ENCODE measurements around the gene RNF212. TPM values are rescaled to one million over a fixed set of nuclear protein-coding genes. Genes with fewer than 3 reads are reported as not detected.
"Not testable (repeated sequence)": the region's sequence is repeated elsewhere in the genome, so short reads cannot be mapped to it uniquely, and the experiment has no call there.

RNF212 gene
- total RNA-seq, 2 donors from 2014 or later, result 3.5 to 4.5 TPM

GRCh38 chr4:1050486-1051213, 62.7 kb downstream of the RNF212 start:
- Mint-ChIP-seq H3K9me3 (no peaks in the 10 kb centered on the region), H3K27ac (no peak overlapping the region), H3K36me3 (peaks cover 0 to 6% of the 10 kb centered on the region in 2 donors)
- no peak for ATAC-seq
- no peak for DNase-seq (ENCODE audit: low spot score in 2 of 2)

- DNase-seq (ENCODE audit: low spot score in 2 of 2) (no peak), ATAC-seq (no peak)
- Mint-ChIP-seq H3K36me3 (peaks cover 0 to 6% of the 10 kb centered on the region in 2 donors), H3K9me3 (no peaks in the 10 kb centered on the region), H3K27ac (no peak overlapping the region)
Observed at GRCh38 chr4:1049591-1049905, 63.8 kb downstream of the RNF212 start.

- Mint-ChIP-seq H3K9me3 (no peaks in the 10 kb centered on the region), H3K27ac (no peak overlapping the region), H3K36me3 (peaks cover 0 to 6% of the 10 kb centered on the region in 2 donors)
- ATAC-seq, result peak; percentile 53 to 91
- no peak for DNase-seq (ENCODE audit: low spot score in 2 of 2)
Observed at GRCh38 chr4:1048773-1049590, 64.4 kb downstream of the RNF212 start.

GRCh38 chr4:1047976-1048772, 65.2 kb downstream of the RNF212 start:
- no peaks in the 10 kb centered on the region for H3K9me3 Mint-ChIP-seq
- peaks cover 0 to 6% of the 10 kb centered on the region in 2 donors for H3K36me3 Mint-ChIP-seq
- DNase-seq (ENCODE audit: low spot score in 2 of 2) (peak in 1 of 2 donors; percentile 52), ATAC-seq (no peak)
- H3K27ac Mint-ChIP-seq, result no peak overlapping the region

- Mint-ChIP-seq H3K27ac (no peak overlapping the region), H3K36me3 (peaks cover 0 to 6% of the 10 kb centered on the region in 2 donors), H3K9me3 (no peaks in the 10 kb centered on the region)
- no peak for ATAC-seq
- DNase-seq (ENCODE audit: low spot score in 2 of 2), result peak in 1 of 2 donors; percentile 54
Observed at GRCh38 chr4:1047106-1047975, 66.0 kb downstream of the RNF212 start.

GRCh38 chr4:1046581-1047011, 66.8 kb downstream of the RNF212 start:
- not testable (repeated sequence) for H3K36me3 Mint-ChIP-seq; H3K27ac Mint-ChIP-seq; H3K9me3 Mint-ChIP-seq; ATAC-seq; DNase-seq (ENCODE audit: low spot score in 2 of 2)

GRCh38 chr4:1045595-1046201, 67.7 kb downstream of the RNF212 start:
- H3K9me3 Mint-ChIP-seq, result no peaks in the 10 kb centered on the region
- no peak overlapping the region for H3K27ac Mint-ChIP-seq
- DNase-seq (ENCODE audit: low spot score in 2 of 2), result no peak
- H3K36me3 Mint-ChIP-seq, result peaks cover 0 to 6% of the 10 kb centered on the region in 2 donors
- ATAC-seq, result no peak

- H3K27ac Mint-ChIP-seq, result no peak overlapping the region
- no peak for ATAC-seq
- no peaks in the 10 kb centered on the region for H3K9me3 Mint-ChIP-seq
- H3K36me3 Mint-ChIP-seq, result peaks cover 0 to 6% of the 10 kb centered on the region in 2 donors
- DNase-seq (ENCODE audit: low spot score in 2 of 2), result no peak
Observed at GRCh38 chr4:1045193-1045594, 68.2 kb downstream of the RNF212 start.

- Mint-ChIP-seq H3K9me3 (no peaks in the 10 kb centered on the region), H3K36me3 (peaks cover 0 to 6% of the 10 kb centered on the region in 2 donors), H3K27ac (no peak overlapping the region)
- no peak for ATAC-seq
- DNase-seq (ENCODE audit: low spot score in 2 of 2), result no peak
Observed at GRCh38 chr4:1044469-1045192, 68.7 kb downstream of the RNF212 start.

- peak; percentile 70 to 86 for ATAC-seq
- H3K36me3 Mint-ChIP-seq, result peaks cover 0 to 6% of the 10 kb centered on the region in 2 donors
- DNase-seq (ENCODE audit: low spot score in 2 of 2), result no peak
- no peaks in the 10 kb centered on the region for H3K9me3 Mint-ChIP-seq
- no peak overlapping the region for H3K27ac Mint-ChIP-seq
Observed at GRCh38 chr4:1043651-1044468, 69.5 kb downstream of the RNF212 start.

GRCh38 chr4:1043162-1043561, 70.2 kb downstream of the RNF212 start:
- no peak for ATAC-seq
- peaks cover 0 to 6% of the 10 kb centered on the region in 2 donors for H3K36me3 Mint-ChIP-seq
- no peak for DNase-seq (ENCODE audit: low spot score in 2 of 2)

GRCh38 chr4:1042352-1043055, 70.9 kb downstream of the RNF212 start:
- Mint-ChIP-seq H3K27ac (no peak overlapping the region), H3K36me3 (peaks cover 0 to 6% of the 10 kb centered on the region in 2 donors), H3K9me3 (no peaks in the 10 kb centered on the region)
- DNase-seq (ENCODE audit: low spot score in 2 of 2) (no peak), ATAC-seq (no peak)

More at GRCh38 chr4:1043162-1043561, 70.2 kb downstream of the RNF212 start:
- no peaks in the 10 kb centered on the region for H3K9me3 Mint-ChIP-seq
- no peak overlapping the region for H3K27ac Mint-ChIP-seq

- Mint-ChIP-seq H3K36me3 (peaks cover 0 to 4% of the 10 kb centered on the region in 2 donors), H3K9me3 (no peaks in the 10 kb centered on the region), H3K27ac (no peak overlapping the region)
- DNase-seq (ENCODE audit: low spot score in 2 of 2), result no peak
- ATAC-seq, result no peak
Observed at GRCh38 chr4:1041936-1042330, 71.4 kb downstream of the RNF212 start.
